SK-N-MC (cell line): ENCODE measurements around the gene ASIC2.

Experiments
- EZH2 ChIP-seq: fragments of 200-600 bp; sonication (generic); IDR thresholded peaks from one replicate; pipeline ENCODE4 v1.6.1; 2017; ENCODE audit warnings: antibody characterized with exemption
- FOXP2 ChIP-seq: optimal IDR thresholded peaks from 2 replicates; pipeline ENCODE3; 2011; ENCODE audit warnings: mild to moderate bottlenecking, moderate library complexity; ENCODE audit not compliant: insufficient read depth; ENCODE audit errors: extremely low read length, control extremely low read depth
- POLR2AphosphoS5 ChIP-seq: IDR thresholded peaks from 2 replicates; pipeline ENCODE4 v1.6.1; 2012; ENCODE audit warnings: mild to moderate bottlenecking, low read depth, low read length, borderline replicate concordance

DNA sequence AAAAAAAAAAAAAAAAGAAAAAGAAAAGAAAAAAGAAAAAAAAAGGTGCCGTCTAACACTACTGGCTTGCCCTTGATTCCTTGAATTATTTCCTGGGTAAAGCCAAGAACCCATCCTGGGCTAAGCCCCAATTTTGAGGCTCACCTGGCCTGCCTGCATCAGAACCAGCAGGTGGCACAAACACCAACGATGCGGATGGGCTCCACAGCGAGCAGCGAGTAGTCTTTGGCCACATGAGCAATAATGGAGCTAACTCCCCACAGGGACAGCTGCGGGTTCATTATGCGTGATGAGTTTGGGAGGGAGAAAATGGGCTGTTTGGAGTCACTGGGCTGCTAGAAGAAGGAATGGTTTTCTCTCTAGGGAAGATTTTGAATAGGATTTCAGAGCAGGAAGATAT lies 91.1 kb downstream of the ASIC2 start:
- TF ChIP-seq EZH2 (no peak), POLR2AphosphoS5 (no peak), FOXP2 (no peak)
